ENCODE data around the gene AK5. TPM values are rescaled to one million over a fixed set of nuclear protein-coding genes. Genes with fewer than 3 reads are reported as not detected.

Gene AK5
- total RNA-seq, 2 experiments from 2014 or later: 0.65 to 0.86 TPM

DNA sequence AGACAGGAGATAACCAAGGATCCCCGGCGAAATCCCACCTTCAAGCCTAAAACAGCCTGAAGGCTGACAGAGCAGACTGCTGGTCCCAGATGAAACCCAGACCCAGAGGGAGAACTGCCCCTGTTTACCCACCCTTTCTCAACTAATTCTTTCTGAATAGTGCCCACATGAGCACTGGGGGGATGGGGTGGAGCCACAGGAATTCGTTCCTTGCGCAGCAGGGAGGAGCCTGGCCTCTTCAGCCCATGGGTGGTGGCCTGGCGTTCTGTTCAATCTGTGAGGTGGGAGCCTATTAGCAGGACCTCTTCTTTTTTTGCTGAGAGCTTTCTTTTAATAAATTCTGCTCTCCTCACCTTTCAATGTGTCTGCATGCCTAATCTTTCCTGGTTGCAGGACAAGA lies 6.6 kb upstream of the AK5 start:
- ChIA-PET CTCF (no interaction called here), POLR2A (no interaction called here)
- no peaks in the 10 kb centered on the region for H3K9me3 Mint-ChIP-seq
- no peaks in the 10 kb centered on the region for H3K36me3 Mint-ChIP-seq (ENCODE audit: low read depth)
- DNase-seq: no peak
- no peak overlapping the region for H3K27ac Mint-ChIP-seq
- peaks cover 7% of the 10 kb centered on the region for H3K4me1 Mint-ChIP-seq
- peaks cover 9% of the 10 kb centered on the region for H3K27me3 Mint-ChIP-seq
- no peak overlapping the region for H3K4me3 Mint-ChIP-seq

DNA sequence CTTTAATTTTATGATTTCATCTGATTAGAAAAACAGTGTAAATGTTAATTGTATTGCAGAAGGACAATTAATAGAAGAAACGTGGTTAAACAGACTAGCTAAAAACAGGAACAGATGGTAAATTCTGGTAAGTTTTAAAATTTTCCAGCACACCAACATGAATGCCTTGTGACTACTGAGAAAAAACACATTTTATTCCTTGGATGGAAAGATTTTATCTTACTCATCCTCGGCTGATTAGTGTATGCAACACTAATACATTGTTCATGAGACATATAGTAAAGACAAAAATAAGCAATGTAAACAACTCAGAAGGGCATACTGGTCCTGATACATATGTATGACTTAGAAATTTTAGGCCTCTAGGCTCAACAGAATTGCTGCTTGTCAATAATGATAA lies 4.9 kb upstream of the AK5 start:
- H3K36me3 Mint-ChIP-seq (ENCODE audit: low read depth): no peaks in the 10 kb centered on the region
- ChIA-PET CTCF (no interaction called here), POLR2A (no interaction called here)
- H3K27ac Mint-ChIP-seq: no peak overlapping the region
- no peak overlapping the region for H3K4me3 Mint-ChIP-seq
- H3K9me3 Mint-ChIP-seq: no peaks in the 10 kb centered on the region
- DNase-seq: no peak
- H3K4me1 Mint-ChIP-seq: peaks cover 18% of the 10 kb centered on the region
- H3K27me3 Mint-ChIP-seq: peaks cover 20% of the 10 kb centered on the region

DNA sequence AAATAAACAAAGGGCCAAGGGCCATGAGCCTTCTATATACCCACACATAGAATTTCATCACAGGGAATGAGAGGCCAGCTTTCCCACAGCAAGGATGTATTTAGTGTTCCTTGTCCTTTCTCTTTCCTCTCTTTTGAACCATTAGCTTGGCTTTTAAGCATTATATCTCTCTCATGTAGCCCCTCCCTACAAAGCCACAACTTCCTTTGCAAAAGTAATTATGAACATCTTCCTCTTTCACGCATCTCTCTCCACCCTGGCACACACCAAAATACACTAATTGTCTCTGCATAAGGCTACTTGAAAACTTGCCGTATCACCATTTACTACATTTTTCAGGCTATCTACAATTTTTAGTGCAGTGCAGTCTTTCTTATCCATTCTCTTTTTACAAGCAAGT lies 1.9 kb upstream of the AK5 start:
- CTCF ChIA-PET: no interaction called here
- no peak for DNase-seq
- Mint-ChIP-seq H3K4me1 (peaks cover 21% of the 10 kb centered on the region), H3K27ac (no peak overlapping the region), H3K27me3 (peaks cover 34% of the 10 kb centered on the region), H3K36me3 (ENCODE audit: low read depth) (no peaks in the 10 kb centered on the region), H3K9me3 (no peaks in the 10 kb centered on the region), H3K4me3 (no peak overlapping the region)
- POLR2A ChIA-PET: no interaction called here

DNA sequence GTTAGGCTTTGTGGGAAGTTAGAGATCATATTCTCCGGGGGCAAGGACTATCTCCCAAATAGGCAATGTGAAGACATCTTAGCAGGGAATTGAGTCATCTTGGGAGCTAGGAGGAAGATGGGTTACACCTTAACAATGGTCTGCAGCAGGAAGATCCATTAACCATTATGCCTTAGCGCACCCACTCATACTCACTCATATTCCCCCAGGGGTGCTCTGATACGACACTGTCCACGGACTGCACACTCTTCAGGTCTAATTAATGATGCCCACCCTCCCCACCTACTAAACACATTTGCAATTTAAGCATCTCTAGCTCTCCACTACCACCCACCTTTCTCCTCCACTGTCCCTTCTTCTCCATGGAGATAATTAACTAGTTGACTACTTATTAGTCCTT lies 857 bp upstream of the AK5 start:
- Mint-ChIP-seq H3K27me3 (peaks cover 34% of the 10 kb centered on the region), H3K36me3 (ENCODE audit: low read depth) (no peaks in the 10 kb centered on the region), H3K27ac (no peak overlapping the region), H3K4me1 (peaks cover 21% of the 10 kb centered on the region), H3K4me3 (peak overlapping the region; percentile 22), H3K9me3 (no peaks in the 10 kb centered on the region)
- ChIA-PET CTCF (no interaction called here), POLR2A (no interaction called here)
- DNase-seq: no peak

DNA sequence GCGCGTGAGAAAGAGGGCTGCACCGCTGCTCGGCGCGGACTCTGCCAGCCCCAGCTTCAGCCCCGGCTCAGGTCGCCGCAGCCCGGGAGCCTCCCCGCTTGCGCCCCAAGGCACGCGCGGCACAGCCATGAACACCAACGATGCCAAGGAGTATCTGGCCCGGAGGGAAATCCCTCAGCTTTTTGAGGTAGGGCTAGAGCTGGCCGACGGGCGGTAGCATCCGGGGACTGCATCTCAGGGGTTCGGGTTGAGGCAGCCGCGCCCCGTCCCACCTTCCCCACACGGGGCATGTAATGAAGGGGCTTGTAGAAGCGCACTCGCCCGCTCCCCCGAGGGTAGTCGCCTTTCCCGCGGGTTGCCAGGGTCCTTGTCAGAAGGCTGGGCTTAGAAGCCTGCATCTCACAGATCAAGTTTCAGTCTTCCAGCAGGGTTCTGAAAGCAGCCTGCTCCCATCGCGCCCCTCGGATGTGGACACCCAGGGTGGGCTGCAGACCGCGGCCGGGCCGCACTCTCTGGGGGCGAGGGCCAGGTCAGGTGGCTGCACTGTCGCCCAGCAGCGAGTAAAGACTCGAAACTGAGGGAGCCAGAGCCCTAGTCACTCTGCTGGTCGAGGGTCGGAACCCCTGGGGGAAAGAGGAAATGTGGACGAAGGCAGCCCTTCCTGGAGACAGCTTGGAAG lies 507 bp downstream of the AK5 start:
- no peaks in the 10 kb centered on the region for H3K9me3 Mint-ChIP-seq
- H3K27me3 Mint-ChIP-seq: peaks cover 37% of the 10 kb centered on the region
- ChIA-PET POLR2A (interaction anchor here (1.3 kb wide), 1 partner anchor 63 kb away, joined by 3 read pairs; the partner anchor contains the start of gene PIGK), CTCF (no interaction called here)
- H3K36me3 Mint-ChIP-seq (ENCODE audit: low read depth): no peaks in the 10 kb centered on the region
- peak overlapping the region; percentile 54 for H3K4me3 Mint-ChIP-seq
- DNase-seq: peak; percentile 20
- peaks cover 21% of the 10 kb centered on the region for H3K4me1 Mint-ChIP-seq
- H3K27ac Mint-ChIP-seq: no peak overlapping the region

DNA sequence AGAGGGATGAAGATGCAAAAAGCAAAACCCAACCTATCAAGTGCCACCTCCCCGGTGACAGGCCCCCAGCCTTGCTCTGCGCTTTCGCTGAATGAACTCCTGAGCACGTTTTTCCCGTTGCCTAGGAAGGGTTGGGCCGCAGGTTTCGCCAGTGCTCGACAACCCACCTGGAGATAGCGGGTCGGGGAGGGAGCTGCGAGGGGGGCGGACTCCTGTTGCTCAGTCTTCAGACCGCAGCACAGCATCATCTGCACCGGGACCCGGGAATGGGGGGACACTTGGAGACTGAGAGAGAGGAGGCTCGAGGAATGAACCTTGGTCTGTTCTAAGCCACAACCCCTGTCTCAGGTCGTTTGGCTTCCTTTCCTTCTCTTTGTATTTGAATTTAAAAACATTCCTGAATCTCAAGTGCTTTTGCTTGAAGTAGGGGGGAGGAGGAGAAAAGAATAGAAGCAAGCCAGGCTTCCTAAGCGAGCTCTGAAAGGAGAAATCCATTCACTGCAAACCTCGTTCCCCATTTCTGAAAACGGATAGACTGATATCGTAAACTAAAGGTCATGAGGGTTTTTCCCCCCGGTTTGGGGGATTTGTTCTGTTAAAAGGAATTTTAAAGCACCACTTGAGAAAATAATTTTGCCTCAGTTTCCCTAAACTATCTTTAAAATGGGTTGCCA lies 1.2 kb downstream of the AK5 start:
- Mint-ChIP-seq H3K27ac (no peak overlapping the region), H3K27me3 (peaks cover 37% of the 10 kb centered on the region), H3K9me3 (no peaks in the 10 kb centered on the region), H3K36me3 (ENCODE audit: low read depth) (no peaks in the 10 kb centered on the region), H3K4me1 (peaks cover 21% of the 10 kb centered on the region), H3K4me3 (no peak overlapping the region)
- ChIA-PET POLR2A (interaction anchor here (1.3 kb wide), 1 partner anchor 64 kb away, joined by 3 read pairs; the partner anchor contains the start of gene PIGK), CTCF (no interaction called here)
- DNase-seq: no peak

DNA sequence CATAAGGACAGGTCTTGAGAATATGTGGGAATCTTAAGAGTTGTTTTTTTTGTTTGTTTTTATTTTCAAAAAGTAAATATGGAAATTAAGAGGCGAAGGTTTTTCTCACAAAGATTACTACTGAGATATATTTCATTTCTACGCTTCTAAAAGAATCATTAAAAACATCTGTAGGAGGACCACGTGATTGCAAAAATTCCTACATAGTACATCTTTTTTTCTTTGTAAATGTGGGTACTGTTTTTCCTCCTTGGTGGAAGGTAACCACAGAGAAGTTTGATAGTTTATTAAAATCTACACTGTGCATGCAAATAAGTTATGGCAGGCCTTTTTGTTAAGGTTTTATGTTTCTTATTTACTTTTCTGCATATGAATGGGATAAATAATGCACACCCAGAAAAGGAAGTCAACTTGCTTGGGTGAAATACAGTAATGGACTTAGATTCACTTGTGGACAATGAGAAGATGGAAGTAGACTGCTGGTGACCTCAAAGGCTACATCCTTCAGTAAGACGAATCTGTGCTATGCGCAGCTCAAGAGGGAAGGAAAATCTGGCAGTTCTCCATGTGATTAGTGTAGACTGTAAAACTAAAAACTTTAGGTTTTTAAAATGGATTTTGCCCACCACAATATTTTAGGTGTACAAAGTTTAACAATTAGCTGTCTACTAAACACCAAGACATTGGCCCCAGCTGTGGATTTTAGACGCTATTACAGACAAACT lies 2.0 kb downstream of the AK5 start:
- DNase-seq: no peak
- Mint-ChIP-seq H3K4me3 (no peak overlapping the region), H3K36me3 (ENCODE audit: low read depth) (no peaks in the 10 kb centered on the region), H3K9me3 (no peaks in the 10 kb centered on the region), H3K27me3 (peaks cover 37% of the 10 kb centered on the region), H3K4me1 (peaks cover 21% of the 10 kb centered on the region), H3K27ac (no peak overlapping the region)
- ChIA-PET CTCF (no interaction called here), POLR2A (no interaction called here)

DNA sequence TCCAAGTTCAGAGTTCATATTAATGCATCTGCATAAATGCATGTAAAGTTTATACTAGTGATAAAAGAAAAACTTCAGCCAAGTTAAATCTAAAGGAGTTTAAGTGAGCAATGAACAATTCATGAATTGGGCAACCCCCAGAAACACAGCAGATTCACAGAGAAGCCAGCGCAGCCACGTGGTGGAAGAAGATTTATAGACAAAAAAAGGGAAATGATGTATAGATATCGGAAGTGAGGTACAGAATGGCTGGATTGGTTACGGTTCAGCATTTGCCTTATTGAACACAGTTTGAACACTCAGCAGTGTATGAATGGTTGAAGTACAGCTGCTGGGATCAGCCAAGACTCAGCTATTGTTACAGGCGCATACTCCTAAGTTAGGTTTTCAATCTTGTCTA lies 5.7 kb downstream of the AK5 start:
- no peak for DNase-seq
- CTCF ChIA-PET: no interaction called here
- Mint-ChIP-seq H3K27ac (no peak overlapping the region), H3K27me3 (peaks cover 18% of the 10 kb centered on the region), H3K9me3 (no peaks in the 10 kb centered on the region), H3K36me3 (ENCODE audit: low read depth) (no peaks in the 10 kb centered on the region), H3K4me3 (no peak overlapping the region), H3K4me1 (peaks cover 1% of the 10 kb centered on the region)
- POLR2A ChIA-PET: no interaction called here

DNA sequence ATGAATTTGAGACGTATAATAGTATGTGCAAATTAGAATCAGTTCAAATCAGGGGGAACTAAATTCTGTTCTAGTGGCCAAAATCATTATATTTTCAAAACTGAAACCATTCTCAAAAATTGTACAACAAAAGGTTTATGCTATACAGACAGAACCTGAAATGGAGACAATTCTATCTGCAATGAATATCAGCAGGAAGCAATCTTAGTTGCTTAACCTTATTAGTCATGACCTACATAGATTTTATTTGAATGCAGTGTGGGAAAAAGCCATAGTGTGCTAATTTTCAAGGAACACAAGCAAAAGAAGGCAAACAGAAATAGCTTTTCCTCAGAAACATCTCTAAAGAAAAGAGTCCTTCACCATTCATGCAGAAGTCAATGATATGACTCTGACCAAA lies 6.5 kb downstream of the AK5 start:
- ChIA-PET CTCF (no interaction called here), POLR2A (no interaction called here)
- Mint-ChIP-seq H3K36me3 (ENCODE audit: low read depth) (no peaks in the 10 kb centered on the region), H3K27ac (no peak overlapping the region), H3K9me3 (no peaks in the 10 kb centered on the region), H3K4me3 (no peak overlapping the region), H3K27me3 (peaks cover 11% of the 10 kb centered on the region), H3K4me1 (no peaks in the 10 kb centered on the region)
- DNase-seq: no peak

DNA sequence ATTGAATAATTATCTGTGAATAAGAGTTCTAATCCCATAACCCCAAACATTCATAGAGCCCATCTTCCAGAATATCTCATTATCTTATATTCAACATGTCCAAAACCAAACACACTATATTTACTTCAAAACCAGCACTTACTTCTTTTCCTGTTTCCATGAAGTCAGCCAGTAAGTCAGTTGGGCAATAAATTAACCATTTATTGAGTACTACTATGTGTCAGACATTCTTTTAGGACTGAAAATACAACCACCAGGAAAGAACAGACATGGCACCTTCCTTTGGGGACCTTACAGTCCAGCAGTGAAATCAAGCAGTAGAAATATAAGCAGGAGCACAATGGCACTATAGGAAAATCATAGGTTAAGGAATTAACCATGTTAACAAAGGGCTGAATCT lies 8.8 kb downstream of the AK5 start:
- Mint-ChIP-seq H3K4me3 (no peak overlapping the region), H3K27me3 (peaks cover 6% of the 10 kb centered on the region), H3K27ac (no peak overlapping the region), H3K9me3 (no peaks in the 10 kb centered on the region), H3K36me3 (ENCODE audit: low read depth) (no peaks in the 10 kb centered on the region), H3K4me1 (no peaks in the 10 kb centered on the region)
- ChIA-PET CTCF (no interaction called here), POLR2A (no interaction called here)
- DNase-seq: no peak

DNA sequence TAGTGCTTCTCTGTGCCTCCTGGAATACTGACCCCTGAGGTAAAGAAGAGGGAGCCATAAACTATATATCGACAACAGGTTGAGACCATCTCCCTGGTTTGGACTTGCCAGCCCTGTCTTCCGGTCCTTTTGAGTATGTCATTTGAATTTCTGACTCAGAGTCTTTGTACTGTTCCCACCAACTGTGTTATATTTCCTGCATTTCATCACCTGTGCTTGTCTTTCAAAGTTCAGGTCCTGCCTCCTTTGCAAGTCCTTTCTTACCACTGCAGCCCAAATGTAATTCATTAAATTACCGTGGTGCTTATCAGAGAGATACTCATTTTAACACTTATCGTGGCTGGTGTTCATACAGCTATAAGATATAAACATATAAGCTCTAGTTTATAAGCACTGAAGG lies 10.7 kb downstream of the AK5 start:
- no peak for DNase-seq
- H3K4me3 Mint-ChIP-seq: no peak overlapping the region
- H3K36me3 Mint-ChIP-seq (ENCODE audit: low read depth): no peaks in the 10 kb centered on the region
- no peaks in the 10 kb centered on the region for H3K9me3 Mint-ChIP-seq
- ChIA-PET POLR2A (no interaction called here), CTCF (no interaction called here)
- no peaks in the 10 kb centered on the region for H3K4me1 Mint-ChIP-seq
- peaks cover 4% of the 10 kb centered on the region for H3K27me3 Mint-ChIP-seq
- no peak overlapping the region for H3K27ac Mint-ChIP-seq

DNA sequence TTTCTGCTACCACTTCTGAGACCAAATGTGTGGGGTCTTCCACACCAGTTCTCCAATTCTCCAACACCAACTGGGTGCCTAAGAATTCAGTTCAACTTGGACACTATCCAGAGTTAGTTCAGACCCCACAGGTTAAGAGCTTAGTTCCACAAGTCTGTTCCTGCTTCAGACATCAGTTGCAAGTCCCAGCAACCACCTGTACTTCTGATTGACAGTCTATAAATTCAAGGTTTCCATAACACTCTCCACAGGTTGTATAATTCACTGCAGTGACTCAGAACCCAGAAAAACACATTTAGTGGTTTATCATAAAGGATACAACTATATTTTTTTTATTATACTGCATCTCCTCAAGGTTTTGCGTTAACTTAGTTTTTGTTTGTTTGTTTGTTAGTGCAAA lies 18.7 kb downstream of the AK5 start:
- Mint-ChIP-seq H3K4me3 (no peak overlapping the region), H3K36me3 (ENCODE audit: low read depth) (no peaks in the 10 kb centered on the region), H3K4me1 (peaks cover 1% of the 10 kb centered on the region), H3K9me3 (no peaks in the 10 kb centered on the region), H3K27ac (no peak overlapping the region), H3K27me3 (peaks cover under 1% of the 10 kb centered on the region)
- POLR2A ChIA-PET: no interaction called here
- no peak for DNase-seq
- CTCF ChIA-PET: no interaction called here

DNA sequence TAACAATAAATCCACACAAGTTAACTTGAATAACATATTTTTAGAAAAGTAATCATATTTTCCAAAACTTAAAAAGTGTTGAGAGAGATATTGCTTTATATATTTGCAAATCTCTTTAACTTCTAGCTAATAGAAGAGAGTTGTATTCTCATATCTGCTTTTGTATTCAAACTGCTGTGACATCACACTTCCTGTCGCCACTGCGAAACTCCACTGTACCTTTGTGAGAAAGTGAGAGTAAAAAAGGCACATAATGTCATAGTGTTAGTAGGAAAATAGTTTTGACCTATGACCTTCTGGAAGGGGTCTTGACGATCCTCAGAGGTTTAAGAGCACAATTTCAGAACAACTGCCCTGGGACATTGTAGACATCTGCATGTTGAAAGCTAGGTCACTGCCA lies 21.6 kb downstream of the AK5 start:
- H3K4me1 Mint-ChIP-seq: peaks cover 1% of the 10 kb centered on the region
- no peak for DNase-seq
- H3K27me3 Mint-ChIP-seq: peaks cover 2% of the 10 kb centered on the region
- H3K36me3 Mint-ChIP-seq (ENCODE audit: low read depth): no peaks in the 10 kb centered on the region
- ChIA-PET POLR2A (no interaction called here), CTCF (interaction anchor here (1.3 kb wide), 1 partner anchor 230 kb away, joined by 3 read pairs; no protein-coding TSS in a partner anchor)
- no peak overlapping the region for H3K27ac Mint-ChIP-seq
- no peaks in the 10 kb centered on the region for H3K9me3 Mint-ChIP-seq
- no peak overlapping the region for H3K4me3 Mint-ChIP-seq
